Measurements from ENCODE around the gene FBXL19. TPM values are rescaled to one million over a fixed set of nuclear protein-coding genes. Genes with fewer than 3 reads are reported as not detected.
A peak's percentile ranks its signal among the peaks of the same experiment; 100 is the strongest.

The FBXL19 gene
- total and polyA plus RNA-seq, 9 of the 15 experiments (the other 6 are each of a cell fraction or from before 2014, with no cell fraction given) = 0.13 to 48.0 (median 13.5) TPM; not detected in 1

DNA sequence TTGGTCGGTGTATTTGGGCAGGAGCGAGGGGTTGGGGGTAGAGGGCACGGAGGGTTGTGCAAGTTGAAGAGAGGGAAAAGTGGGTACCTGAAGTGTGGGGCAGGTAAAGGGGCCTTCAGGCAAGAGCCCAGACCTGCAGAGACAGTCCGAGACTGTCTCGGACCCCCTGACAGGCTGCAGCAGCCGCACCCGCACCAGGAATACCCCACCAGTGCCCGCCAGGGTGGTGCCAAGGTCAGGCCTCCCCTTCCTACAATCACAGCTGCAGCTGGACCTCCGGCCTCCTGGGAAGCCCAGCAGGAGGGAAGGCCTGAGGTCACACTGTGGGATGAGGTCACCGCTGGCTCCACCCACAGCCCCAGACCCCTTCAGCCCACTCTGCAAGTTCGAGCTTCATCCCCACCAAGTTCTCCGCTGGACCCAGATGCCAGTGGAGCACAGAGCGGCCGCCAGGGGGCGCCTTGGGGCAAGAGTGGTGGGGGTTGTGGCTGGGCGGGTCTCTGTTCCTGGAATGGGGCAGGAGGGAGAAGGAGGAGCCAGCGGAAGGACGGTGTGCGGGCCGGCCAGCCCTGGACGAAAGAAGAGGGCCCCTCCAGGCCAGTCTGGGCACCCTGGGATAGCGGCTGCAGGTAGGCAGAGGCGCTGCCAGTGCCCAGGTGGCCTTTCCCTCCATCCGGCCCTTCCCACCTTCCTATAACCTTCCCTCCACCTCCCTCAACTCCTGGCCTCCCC is 61.5 kb downstream of the FBXL19 start, which contains the start of gene HSD3B7 (continued):
- TF ChIP-seq ZBTB7A (IDR thresholded peaks at IDR 0.05; ENCODE audit: borderline replicate concordance, control insufficient read depth, low read depth, low read length) = peak; percentile 87
- TF ChIP-seq, protein P1, sequence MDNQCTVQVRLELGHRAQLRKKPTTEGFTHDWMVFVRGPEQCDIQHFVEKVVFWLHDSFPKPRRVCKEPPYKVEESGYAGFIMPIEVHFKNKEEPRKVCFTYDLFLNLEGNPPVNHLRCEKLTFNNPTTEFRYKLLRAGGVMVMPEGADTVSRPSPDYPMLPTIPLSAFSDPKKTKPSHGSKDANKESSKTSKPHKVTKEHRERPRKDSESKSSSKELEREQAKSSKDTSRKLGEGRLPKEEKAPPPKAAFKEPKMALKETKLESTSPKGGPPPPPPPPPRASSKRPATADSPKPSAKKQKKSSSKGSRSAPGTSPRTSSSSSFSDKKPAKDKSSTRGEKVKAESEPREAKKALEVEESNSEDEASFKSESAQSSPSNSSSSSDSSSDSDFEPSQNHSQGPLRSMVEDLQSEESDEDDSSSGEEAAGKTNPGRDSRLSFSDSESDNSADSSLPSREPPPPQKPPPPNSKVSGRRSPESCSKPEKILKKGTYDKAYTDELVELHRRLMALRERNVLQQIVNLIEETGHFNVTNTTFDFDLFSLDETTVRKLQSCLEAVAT (IDR thresholded peaks at IDR 0.05) = no peak
- 0 out of 2 replicates have a peak, but pooled peaks have one; percentile 36 for TF ChIP-seq NCOA1 (IDR thresholded peaks at IDR 0.05; ENCODE audit: low read depth)
- TF ChIP-seq, protein P2, sequence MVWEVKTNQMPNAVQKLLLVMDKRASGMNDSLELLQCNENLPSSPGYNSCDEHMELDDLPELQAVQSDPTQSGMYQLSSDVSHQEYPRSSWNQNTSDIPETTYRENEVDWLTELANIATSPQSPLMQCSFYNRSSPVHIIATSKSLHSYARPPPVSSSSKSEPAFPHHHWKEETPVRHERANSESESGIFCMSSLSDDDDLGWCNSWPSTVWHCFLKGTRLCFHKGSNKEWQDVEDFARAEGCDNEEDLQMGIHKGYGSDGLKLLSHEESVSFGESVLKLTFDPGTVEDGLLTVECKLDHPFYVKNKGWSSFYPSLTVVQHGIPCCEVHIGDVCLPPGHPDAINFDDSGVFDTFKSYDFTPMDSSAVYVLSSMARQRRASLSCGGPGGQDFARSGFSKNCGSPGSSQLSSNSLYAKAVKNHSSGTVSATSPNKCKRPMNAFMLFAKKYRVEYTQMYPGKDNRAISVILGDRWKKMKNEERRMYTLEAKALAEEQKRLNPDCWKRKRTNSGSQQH (CRISPR knock-in tag; IDR thresholded peaks at IDR 0.05) = no peak; the same call in 1 of the 2 replicates
- TF ChIP-seq, protein P3, sequence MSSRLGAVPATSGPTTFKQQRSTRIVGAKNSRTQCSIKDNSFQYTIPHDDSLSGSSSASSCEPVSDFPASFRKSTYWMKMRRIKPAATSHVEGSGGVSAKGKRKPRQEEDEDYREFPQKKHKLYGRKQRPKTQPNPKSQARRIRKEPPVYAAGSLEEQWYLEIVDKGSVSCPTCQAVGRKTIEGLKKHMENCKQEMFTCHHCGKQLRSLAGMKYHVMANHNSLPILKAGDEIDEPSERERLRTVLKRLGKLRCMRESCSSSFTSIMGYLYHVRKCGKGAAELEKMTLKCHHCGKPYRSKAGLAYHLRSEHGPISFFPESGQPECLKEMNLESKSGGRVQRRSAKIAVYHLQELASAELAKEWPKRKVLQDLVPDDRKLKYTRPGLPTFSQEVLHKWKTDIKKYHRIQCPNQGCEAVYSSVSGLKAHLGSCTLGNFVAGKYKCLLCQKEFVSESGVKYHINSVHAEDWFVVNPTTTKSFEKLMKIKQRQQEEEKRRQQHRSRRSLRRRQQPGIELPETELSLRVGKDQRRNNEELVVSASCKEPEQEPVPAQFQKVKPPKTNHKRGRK (tag; IDR thresholded peaks at IDR 0.05) = no peak
- TF ChIP-seq SIN3A (IDR thresholded peaks at IDR 0.05; ENCODE audit: borderline replicate concordance in 2 of 2, control insufficient read depth in 1 of 2, low read depth in 2 of 2, low read length in 2 of 2) = 0 out of 4 replicates have a peak, but pooled peaks of 1 of the 2 experiments have one; percentile 50
- TF ChIP-seq RB1 (IDR thresholded peaks at IDR 0.05; ENCODE audit: low read depth) = peak; percentile 92
- TF ChIP-seq ZKSCAN3 (CRISPR knock-in tag; IDR thresholded peaks at IDR 0.05) = no peak
- no peak for TF ChIP-seq SAFB (IDR thresholded peaks at IDR 0.05; ENCODE audit: borderline replicate concordance, low read depth, low read length)
- TF ChIP-seq, protein P4, sequence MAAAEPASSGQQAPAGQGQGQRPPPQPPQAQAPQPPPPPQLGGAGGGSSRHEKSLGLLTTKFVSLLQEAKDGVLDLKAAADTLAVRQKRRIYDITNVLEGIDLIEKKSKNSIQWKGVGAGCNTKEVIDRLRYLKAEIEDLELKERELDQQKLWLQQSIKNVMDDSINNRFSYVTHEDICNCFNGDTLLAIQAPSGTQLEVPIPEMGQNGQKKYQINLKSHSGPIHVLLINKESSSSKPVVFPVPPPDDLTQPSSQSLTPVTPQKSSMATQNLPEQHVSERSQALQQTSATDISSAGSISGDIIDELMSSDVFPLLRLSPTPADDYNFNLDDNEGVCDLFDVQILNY (CRISPR knock-in tag; IDR thresholded peaks at IDR 0.05) = no peak
- TF ChIP-seq CC2D1A (IDR thresholded peaks at IDR 0.05) = peak; percentile 48; the same call in 1 of the 2 replicates
- peak; percentile 63; the same call in 1 of the 2 replicates for TF ChIP-seq PHF8 (IDR thresholded peaks at IDR 0.05; ENCODE audit: borderline replicate concordance, low read length)
- TF ChIP-seq, protein P5, sequence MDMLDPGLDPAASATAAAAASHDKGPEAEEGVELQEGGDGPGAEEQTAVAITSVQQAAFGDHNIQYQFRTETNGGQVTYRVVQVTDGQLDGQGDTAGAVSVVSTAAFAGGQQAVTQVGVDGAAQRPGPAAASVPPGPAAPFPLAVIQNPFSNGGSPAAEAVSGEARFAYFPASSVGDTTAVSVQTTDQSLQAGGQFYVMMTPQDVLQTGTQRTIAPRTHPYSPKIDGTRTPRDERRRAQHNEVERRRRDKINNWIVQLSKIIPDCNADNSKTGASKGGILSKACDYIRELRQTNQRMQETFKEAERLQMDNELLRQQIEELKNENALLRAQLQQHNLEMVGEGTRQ (CRISPR knock-in tag; IDR thresholded peaks at IDR 0.05) = no peak
- no peak for TF ChIP-seq ZNF431 (CRISPR knock-in tag; IDR thresholded peaks at IDR 0.05)
- no peak for TF ChIP-seq ZNF507 (tag; conservative IDR thresholded peaks at IDR 0.05)
- TF ChIP-seq, protein P6, sequence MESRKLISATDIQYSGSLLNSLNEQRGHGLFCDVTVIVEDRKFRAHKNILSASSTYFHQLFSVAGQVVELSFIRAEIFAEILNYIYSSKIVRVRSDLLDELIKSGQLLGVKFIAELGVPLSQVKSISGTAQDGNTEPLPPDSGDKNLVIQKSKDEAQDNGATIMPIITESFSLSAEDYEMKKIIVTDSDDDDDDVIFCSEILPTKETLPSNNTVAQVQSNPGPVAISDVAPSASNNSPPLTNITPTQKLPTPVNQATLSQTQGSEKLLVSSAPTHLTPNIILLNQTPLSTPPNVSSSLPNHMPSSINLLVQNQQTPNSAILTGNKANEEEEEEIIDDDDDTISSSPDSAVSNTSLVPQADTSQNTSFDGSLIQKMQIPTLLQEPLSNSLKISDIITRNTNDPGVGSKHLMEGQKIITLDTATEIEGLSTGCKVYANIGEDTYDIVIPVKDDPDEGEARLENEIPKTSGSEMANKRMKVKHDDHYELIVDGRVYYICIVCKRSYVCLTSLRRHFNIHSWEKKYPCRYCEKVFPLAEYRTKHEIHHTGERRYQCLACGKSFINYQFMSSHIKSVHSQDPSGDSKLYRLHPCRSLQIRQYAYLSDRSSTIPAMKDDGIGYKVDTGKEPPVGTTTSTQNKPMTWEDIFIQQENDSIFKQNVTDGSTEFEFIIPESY (CRISPR knock-in tag; IDR thresholded peaks at IDR 0.05) = 0 out of 2 replicates have a peak, but pooled peaks have one; percentile 30
- peak; percentile 94 for TF ChIP-seq XRCC5 (IDR thresholded peaks at IDR 0.05; ENCODE audit: low read depth, low read length)
- TF ChIP-seq KLF13 (tag; IDR thresholded peaks at IDR 0.05; ENCODE audit: borderline replicate concordance, low read depth) = 0 out of 2 replicates have a peak, but pooled peaks have one; percentile 35

Data from K562 (cell line).